ENCODE measurements around the gene CYP2W1. TPM values are rescaled to one million over a fixed set of nuclear protein-coding genes. Genes with fewer than 3 reads are reported as not detected.
"Not testable (repeated sequence)": the region's sequence is repeated elsewhere in the genome, so short reads cannot be mapped to it uniquely, and the experiment has no call there.

CYP2W1 gene
- total RNA-seq, 1 experiment from 2014 or later, result not detected

DNA sequence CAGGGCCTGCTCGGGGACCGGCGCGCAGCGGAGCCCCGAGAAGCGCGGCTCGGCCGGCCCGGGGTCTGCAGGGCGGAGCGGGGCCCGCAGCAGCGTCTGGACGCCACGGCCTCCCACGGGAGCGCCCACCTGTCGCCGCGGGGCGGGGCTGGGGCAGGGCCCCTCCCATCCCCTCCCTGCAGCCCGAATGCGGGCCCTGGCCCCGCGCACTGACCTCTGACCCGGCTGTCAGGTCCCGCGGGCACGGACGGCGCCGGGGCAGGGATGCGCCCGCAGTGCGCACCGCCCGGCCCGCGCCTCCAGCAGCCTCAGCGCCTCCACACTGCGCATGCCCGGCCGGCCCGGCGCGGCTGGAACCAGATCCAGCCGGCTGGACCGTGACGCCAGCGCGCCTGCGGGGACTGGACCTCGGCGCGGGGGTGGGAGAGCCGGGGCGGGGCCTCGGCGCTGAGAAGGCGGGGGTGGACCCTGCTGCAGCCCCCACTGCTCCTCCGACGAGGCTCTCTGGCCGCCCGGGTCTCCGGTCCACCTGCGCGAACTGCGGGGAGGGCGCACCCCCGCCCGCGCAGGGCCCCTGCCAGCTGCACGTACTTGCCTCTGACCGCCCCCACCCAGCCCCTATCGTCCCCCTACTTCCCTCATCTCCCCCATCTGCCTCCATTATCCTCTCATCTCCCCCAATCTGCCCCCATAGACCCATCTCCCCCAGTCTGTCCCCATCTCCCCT lies 45.2 kb downstream of the CYP2W1 start:
- DNase-seq (ENCODE audit: low read depth), result peak; percentile 80

- DNase-seq (ENCODE audit: low read depth), result peak; percentile 93
These were observed 46.0 kb downstream of the CYP2W1 start for GRCh38 chr7:1028775-1029636.

DNA sequence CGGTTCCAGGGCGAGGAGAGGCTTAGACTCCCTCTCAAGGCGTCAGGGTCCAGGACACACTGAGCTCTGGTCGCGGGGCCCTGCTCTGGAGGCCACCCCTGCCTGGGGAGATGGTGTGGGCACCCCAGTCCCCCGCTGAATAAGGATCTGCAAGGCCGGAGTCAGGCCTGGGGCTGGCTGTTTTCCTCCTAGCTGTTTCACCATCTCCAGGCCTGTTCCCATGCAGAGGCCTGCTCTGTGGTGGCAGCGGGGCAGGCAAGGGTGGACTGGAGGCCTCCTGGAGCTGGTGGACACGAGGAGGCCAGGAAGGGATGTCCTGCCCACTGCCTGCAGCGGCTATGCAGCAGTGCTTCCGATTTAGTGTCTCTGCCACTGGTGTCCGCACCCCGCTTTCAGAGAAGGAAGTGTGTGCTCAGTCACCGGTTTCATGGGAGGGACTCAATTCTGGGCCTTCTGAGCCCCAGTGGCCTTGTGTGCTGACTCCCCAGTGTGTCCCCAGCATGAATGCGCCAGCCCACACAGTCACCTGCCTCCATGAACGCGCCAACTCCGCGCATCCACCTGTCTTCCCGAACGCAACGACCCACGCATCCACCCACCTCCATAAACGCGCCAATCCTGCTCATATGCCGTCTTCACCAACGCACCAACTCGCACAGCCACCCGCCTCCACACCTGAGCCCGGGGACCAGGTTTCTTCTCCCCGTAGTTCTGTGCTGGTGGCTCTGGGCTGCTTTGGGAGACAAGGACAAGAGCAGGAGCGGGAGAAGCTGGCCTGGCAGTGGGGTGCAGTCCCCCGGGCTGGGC lies 46.9 kb downstream of the CYP2W1 start:
- DNase-seq (ENCODE audit: low read depth), result no peak

- DNase-seq (ENCODE audit: low read depth), result no peak
These were observed 47.6 kb downstream of the CYP2W1 start for GRCh38 chr7:1030444-1031070.

GRCh38 chr7:1031716-1032455 lies 48.9 kb downstream of the CYP2W1 start:
- DNase-seq (ENCODE audit: low read depth), result no peak

GRCh38 chr7:1032536-1033181 lies 49.7 kb downstream of the CYP2W1 start:
- no peak for DNase-seq (ENCODE audit: low read depth)

DNA sequence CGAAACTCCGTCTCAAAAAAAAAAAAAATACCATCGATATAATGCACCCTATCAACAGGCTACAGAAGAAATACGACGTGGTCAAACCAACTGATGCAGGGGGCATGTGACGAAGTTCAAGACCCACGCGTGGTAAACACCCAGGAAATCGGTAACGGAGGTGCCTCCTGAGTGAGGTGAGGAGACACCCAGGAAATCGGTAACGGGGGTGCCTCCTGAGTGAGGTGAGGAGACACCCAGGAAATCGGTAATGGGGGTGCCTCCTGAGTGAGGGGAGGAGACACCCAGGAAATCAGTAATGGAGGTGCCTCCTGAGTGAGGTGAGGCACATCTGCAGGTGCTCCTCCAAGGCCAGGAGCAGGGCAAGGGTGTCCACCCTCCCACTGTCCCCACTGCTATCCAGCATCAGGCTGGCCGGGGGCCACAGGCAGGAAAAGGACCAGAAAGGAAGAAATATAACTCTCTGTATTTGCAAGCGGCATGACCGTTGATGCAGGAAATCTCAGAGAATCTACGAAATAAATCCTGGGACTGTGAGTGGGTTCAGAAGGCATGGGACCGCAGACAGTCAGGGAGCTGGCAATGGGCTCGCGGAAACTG lies 50.7 kb downstream of the CYP2W1 start:
- no peak for DNase-seq (ENCODE audit: low read depth)

DNA sequence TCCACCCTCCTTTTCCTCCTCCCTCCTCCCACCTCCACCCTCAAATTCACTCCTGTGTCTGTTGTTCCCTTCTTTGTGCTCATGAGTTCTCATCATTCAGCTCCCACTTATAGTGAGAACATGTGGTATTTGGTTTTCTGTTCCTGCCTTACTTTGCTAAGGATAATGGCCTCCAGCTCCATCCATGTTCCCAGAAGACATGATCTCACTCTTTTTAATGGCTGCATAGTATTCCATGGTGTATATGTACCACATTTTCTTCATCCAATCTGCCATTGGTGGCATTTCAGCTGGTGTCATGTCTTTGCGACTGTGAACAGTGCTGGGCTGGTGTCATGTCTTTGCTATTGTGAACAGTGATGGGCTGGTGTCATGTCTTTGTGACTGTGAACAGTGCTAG lies 51.8 kb downstream of the CYP2W1 start:
- not testable (repeated sequence) for DNase-seq (ENCODE audit: low read depth)

- DNase-seq (ENCODE audit: low read depth), result not testable (repeated sequence)
These were observed 53.4 kb downstream of the CYP2W1 start for GRCh38 chr7:1036164-1036928.

Small RNA genes within 50 kb of the gene (small RNA-seq; reads per million reads assigned to genes)
- 2.3 reads per million, percentile 83 among the genes with 10 or more reads in this experiment for gene MIR339

Other genes starting within 250 kb of the CYP2W1 start
- gene SUN1, start 150.7 kb upstream of the CYP2W1 start, total RNA-seq (2014; rRNA removed; shearing (Covaris generic)), result 81.8 and 130 TPM in 2 replicates
- gene GET4, start 106.6 kb upstream of the CYP2W1 start, total RNA-seq (2014; rRNA removed; shearing (Covaris generic)), result 48.0 and 51.0 TPM in 2 replicates
- gene ADAP1, start 28.5 kb upstream of the CYP2W1 start, total RNA-seq (2014; rRNA removed; shearing (Covaris generic)), result 1.6 and 2.3 TPM in 2 replicates
- gene COX19, start 7.6 kb upstream of the CYP2W1 start, total RNA-seq (2014; rRNA removed; shearing (Covaris generic)), result 7.0 and 9.6 TPM in 2 replicates
- 1.1 and 1.9 TPM in 2 replicates for gene GPR146, start 61.4 kb downstream of the CYP2W1 start, total RNA-seq (2014; rRNA removed; shearing (Covaris generic))
- 0.84 and 1.8 TPM in 2 replicates for gene GPER1, start 104.9 kb downstream of the CYP2W1 start, total RNA-seq (2014; rRNA removed; shearing (Covaris generic))
- gene ZFAND2A, start 177.0 kb downstream of the CYP2W1 start, total RNA-seq (2014; rRNA removed; shearing (Covaris generic)), result 22.5 and 25.9 TPM in 2 replicates
- gene UNCX, start 249.7 kb downstream of the CYP2W1 start, total RNA-seq (2014; rRNA removed; shearing (Covaris generic)), result not detected in 2 replicates